HG03280 (cell line): Measurements from ENCODE around the gene GDF10.

ENCODE experiments used
- ATAC-seq: cut with Tn5 transposase; IDR thresholded peaks from one replicate; pipeline ENCODE4 v1.9.1; 2021; ENCODE audit warnings: mild to moderate bottlenecking, moderate library complexity; ENCODE audit not compliant: unreplicated experiment

The GDF10 gene

GRCh38 chr10:47291682-47292081 lies 8.3 kb upstream of the GDF10 start:
- no peak for ATAC-seq

GRCh38 chr10:47294057-47294456 lies 5.9 kb upstream of the GDF10 start:
- no peak for ATAC-seq

- ATAC-seq, result no peak
Observed at GRCh38 chr10:47294501-47294900, 5.5 kb upstream of the GDF10 start.

DNA sequence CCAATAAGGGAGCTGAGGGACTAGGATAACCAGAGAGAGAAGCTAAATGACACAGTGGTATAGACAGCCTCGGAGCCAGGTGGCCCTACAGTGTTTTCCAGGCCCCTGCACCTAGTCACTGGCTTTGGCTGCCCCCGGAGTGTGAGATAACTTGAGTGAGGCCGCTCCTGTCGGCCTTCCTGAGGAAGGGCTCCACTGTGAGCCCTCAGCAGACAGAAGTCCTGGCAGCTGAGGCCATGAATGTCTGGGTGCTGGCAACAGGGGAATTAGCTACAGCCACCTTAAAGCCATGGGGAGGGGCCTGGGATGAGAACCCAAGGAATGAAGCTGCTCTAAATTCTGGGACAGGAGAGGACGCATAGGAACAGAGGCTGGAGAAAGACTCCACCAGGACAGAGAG lies 4.6 kb upstream of the GDF10 start:
- no peak for ATAC-seq

GRCh38 chr10:47296156-47296894 lies 3.7 kb upstream of the GDF10 start:
- ATAC-seq, result no peak

- ATAC-seq, result no peak
Observed at GRCh38 chr10:47296941-47297340, 3.1 kb upstream of the GDF10 start.

DNA sequence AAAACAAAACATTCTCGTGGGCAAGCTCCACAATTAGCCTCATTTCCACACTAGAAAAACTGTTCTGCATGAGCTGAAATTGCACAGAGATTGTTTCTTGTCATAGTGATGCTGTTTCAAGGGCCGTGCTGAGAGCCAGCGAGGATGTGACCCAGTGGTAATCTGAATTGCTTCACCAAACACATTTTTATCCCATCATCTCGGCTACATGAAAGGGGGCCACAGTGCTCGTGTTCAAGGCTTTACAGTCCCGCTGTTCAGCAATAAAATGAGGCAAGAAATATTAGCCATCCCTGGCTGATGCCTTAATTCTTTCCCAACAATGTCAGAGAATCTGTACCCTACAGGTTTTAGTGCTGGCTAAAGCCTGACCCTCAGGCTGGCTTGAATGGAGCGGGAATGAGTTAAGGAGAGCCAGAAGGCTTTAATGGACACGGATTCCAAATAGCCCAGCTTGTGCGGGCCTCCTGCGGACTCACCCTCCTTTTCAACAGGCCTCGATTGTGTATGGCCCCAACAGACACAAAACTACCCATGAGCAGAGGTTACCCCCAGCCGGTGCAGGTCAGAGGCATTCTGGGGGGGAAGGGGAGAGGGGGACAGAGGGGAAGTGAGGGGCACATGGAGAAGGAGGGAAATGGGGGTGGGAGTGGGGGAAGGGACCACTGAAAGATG lies 2.0 kb upstream of the GDF10 start:
- ATAC-seq, result no peak

DNA sequence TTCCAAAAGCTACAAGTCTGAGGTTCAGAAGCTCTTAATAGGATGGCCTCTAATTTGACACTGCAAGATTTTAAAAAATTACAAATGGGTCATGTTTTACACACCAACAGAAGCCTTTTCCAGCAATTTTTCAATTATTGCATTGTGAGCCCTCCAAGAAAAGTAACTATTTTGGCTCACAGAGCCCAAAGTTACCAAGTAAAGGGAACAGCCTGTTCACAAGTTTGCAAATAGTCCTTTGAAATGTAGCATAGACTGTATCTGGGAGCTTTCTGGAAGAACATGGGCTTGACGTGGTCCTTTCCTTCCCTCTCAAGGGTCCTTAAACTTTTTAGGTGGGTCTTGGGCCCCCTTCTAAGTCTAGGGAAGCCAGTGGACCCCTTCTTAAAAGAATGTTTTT lies 1.3 kb upstream of the GDF10 start:
- no peak for ATAC-seq

DNA sequence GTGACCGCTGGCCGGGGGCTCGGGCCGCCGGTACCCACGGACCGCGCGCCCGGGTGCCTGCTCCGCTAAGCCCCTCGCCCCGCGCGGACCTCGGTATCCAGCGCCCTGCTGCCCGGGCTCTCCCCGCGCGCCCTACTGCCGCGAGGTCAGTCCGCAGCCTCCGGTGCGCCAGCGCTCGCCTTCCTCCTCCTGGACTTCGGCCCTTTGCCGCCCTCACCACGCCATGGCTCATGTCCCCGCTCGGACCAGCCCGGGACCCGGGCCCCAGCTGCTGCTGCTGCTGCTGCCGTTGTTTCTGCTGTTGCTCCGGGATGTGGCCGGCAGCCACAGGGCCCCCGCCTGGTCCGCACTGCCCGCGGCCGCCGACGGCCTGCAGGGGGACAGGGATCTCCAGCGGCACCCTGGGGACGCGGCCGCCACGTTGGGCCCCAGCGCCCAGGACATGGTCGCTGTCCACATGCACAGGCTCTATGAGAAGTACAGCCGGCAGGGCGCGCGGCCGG lies 483 bp downstream of the GDF10 start:
- no peak for ATAC-seq

DNA sequence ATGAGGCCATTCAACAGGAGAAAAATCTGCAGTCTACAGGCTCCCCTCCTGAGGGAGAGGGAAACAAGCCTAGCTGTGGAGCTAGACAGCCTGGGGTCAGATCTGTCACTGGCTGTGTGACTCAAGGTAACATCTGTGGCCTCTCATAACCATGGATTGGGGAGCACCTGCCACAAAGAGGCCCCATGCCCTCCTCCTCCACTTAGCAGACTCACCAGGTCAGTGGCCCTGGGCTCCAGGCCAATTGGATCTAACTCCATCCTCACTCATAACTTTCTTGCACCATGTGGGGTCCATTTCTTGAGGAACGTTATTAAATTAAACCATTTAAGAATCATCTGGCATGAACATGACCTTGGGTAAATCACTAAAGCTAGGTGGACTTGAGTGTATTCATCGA lies 1.8 kb downstream of the GDF10 start:
- no peak for ATAC-seq

- ATAC-seq, result no peak
Observed at GRCh38 chr10:47303105-47303504, 3.1 kb downstream of the GDF10 start.

- ATAC-seq, result no peak
Observed at GRCh38 chr10:47303866-47304265, 3.9 kb downstream of the GDF10 start.

- no peak for ATAC-seq
Observed at GRCh38 chr10:47305566-47305965, 5.6 kb downstream of the GDF10 start.

- no peak for ATAC-seq
Observed at GRCh38 chr10:47306387-47307210, 6.6 kb downstream of the GDF10 start.

- ATAC-seq, result no peak
Observed at GRCh38 chr10:47307381-47307780, 7.4 kb downstream of the GDF10 start.

GRCh38 chr10:47308775-47309174 lies 8.8 kb downstream of the GDF10 start:
- ATAC-seq, result no peak

DNA sequence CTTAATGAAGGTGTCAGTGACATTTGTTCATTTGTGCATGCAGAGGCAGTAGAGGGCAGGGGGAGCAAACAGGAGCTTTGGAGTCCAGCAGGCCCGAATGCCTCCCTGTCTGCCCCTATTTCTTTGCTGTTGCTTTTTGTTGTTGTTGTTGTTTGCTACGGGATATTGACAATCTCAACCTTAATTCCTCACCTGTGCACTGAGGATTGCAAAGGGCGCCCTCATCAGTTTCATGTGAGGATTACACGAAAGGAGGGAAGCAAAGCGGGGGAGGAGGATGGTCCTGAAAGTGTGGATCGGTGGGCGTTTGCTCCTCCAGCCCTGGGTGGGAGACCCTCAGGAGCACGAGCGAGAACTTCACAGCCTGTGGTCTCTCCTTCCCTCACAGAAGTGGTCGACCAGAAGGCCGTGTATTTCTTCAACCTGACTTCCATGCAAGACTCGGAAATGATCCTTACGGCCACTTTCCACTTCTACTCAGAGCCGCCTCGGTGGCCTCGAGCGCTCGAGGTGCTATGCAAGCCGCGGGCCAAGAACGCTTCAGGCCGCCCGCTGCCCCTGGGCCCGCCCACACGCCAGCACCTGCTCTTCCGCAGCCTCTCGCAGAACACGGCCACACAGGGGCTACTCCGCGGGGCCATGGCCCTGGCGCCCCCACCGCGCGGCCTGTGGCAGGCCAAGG lies 9.6 kb downstream of the GDF10 start:
- no peak for ATAC-seq

GRCh38 chr10:47310090-47310505 lies 10.1 kb downstream of the GDF10 start:
- no peak for ATAC-seq

DNA sequence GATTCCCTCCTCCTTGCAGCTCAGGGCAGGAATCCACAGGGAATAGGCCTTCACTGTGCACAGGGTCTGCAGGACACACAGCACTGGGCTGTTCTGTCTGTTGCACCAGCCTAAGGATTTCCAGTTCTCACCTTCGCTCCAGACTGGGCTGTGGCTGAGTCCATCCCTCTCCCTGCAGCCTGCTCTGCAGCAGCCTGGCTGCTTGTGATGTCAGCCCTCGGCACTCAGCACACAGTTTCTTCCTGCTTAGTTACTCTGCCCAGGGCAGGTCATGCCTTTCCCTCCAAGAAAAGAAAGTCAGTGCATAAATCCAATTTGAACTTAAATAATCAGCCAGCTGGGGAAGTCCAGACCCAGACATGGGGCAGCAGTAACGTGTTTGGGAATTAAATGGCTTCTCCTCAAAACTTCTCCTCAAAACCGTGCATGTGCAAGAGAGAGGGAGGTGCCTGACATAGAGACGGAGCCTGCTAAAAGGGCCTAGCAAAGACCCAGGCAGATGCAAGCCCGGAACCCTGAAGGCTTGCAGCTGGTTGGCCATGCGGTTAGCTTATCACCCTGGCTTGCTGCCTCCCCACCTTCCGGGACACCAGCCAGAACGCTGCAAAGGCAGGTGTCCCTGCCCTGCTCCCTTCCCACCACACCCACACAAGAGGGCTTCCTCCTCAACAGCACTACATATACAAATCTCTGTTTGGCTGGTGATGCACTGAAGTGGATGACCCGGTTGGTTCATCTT lies 11.4 kb downstream of the GDF10 start:
- no peak for ATAC-seq

GRCh38 chr10:47311932-47312662 lies 12.1 kb downstream of the GDF10 start:
- no peak for ATAC-seq
